ENCODE data around the gene ATXN7. TPM values are rescaled to one million over a fixed set of nuclear protein-coding genes. Genes with fewer than 3 reads are reported as not detected.

The ATXN7 gene
- total and polyA plus RNA-seq, 10 of the 15 experiments (the other 5 are each of a cell fraction or from before 2014, with no cell fraction given) = 0.83 to 24.6 (median 8.5) TPM

GRCh38 chr3:63911873-63912767, 48.5 kb downstream of the ATXN7 start, which contains the start of gene SCAANT1 (continued):
- TF ChIP-seq ZBTB4 (CRISPR knock-in tag; IDR thresholded peaks at IDR 0.05) (no peak), NFYA (IDR thresholded peaks at IDR 0.05; ENCODE audit: borderline replicate concordance, low read depth, low read length) (no peak), NRF1 (conservative IDR thresholded peaks at IDR 0.05; ENCODE audit: low read depth, low read length) (no peak), CBFB (IDR thresholded peaks at IDR 0.05; ENCODE audit: low read depth) (no peak), EZH2 (IDR thresholded peaks at IDR 0.05; ENCODE audit: borderline replicate concordance, control insufficient read depth, low read depth, low read length) (no peak), MEF2A (IDR thresholded peaks at IDR 0.05; ENCODE audit: insufficient read depth, low read depth, low read length) (no peak), PML (IDR thresholded peaks at IDR 0.05; ENCODE audit: low read length) (no peak), CREB1 (IDR thresholded peaks at IDR 0.05; ENCODE audit: low read depth) (peak; percentile 79), IKZF1 (conservative IDR thresholded peaks at IDR 0.05) (peak; percentile 88), CBX5 (IDR thresholded peaks at IDR 0.05; ENCODE audit: low read depth) (no peak), ATF7 (IDR thresholded peaks at IDR 0.05; ENCODE audit: low read depth) (no peak; the same call in 1 of the 2 replicates), ZSCAN29 (IDR thresholded peaks at IDR 0.05) (peak; percentile 80)

All from GM12878 (cell line).